GM21447 (cell line): ENCODE data around the gene PPM1G.
A peak's percentile ranks its signal among the peaks of the same experiment; 100 is the strongest.
"Not testable (repeated sequence)": the region's sequence is repeated elsewhere in the genome, so short reads cannot be mapped to it uniquely, and the experiment has no call there.

Source experiments
- ATAC-seq: cut with Tn5 transposase; IDR thresholded peaks from one replicate; pipeline ENCODE4 v1.9.1; 2021; ENCODE audit not compliant: unreplicated experiment

PPM1G gene

DNA sequence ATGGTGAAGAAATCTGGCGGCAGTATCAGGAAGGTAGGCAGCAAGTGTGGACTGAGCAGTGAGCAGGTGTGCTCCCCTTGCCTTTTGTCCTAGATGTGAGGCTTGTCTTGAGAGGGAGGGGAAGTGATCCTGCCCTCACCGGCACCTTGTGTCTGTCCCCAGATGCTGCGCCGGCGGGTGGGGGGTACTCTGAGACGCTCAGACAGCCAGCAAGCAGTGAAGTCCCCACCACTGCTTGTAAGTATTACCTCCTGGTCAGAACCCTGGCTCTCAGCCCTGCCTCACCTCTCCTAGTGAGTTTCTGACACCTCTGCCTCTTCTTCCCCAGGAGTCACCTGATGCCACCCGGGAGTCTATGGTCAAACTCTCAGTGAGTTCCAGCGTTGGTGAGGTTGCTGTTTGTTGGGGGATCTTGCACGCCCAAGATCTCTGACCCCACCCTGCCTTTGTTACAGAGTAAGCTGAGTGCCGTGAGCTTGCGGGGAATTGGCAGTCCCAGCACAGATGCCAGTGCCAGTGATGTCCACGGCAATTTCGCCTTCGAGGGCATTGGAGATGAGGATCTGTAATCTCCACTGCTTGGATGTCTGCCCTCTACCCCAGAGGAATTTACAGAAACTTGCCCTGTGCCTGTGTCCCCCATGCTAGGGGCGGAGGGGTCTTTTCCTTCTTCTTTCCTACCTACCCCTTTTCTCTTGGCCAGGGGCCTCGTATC, 33.1 kb downstream of the PPM1G start:
- no peak for ATAC-seq

GRCh38 chr2:27375513-27376099, 33.8 kb downstream of the PPM1G start:
- ATAC-seq: no peak

GRCh38 chr2:27373567-27373966, 35.8 kb downstream of the PPM1G start:
- ATAC-seq: no peak

GRCh38 chr2:27372937-27373336, 36.5 kb downstream of the PPM1G start:
- ATAC-seq: no peak

DNA sequence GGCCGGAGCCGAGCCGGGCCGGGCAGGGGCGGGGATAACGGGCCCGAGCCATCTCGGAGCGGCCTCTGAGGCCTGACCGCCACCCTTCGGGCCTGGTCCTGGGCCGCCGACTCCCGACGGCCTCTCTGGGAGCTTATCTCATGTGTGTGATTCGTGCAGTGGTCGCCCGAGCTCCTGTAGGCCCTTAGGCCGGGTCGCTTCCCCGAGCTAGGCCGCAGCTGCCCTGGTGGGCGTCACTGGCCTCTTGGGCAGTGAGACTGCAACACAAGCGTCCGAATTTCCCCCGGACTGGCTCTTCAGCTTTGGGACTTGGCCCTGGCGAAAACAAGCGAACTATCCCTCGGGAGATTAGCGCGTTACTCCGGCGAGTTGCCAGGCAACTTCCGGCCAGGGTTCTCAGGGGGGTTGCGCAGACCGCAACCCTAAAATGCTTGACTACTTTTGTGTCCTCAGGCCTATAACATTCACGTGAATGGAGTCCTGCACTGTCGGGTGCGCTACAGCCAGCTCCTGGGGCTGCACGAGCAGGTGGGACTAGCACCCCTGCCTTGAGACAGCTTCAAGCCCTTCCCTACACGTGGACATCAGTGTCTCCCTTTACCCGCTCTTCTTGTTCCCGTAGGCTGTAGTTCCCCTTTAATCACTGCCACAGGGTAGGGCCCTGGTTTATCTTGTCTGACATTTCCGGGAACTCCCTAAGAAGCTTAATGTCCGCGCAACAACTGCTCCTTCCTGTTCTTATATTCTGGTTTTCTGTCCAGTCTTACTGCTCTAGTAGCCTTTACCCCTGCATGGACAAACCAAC, 38.4 kb downstream of the PPM1G start:
- peak; percentile 32 for ATAC-seq

- peak; percentile 83 for ATAC-seq
These were observed 39.2 kb downstream of the PPM1G start, which contains the start of the genes EIF2B4 and SNX17 for GRCh38 chr2:27370026-27370815. Gene EIF2B4 (minus strand): TSS chr2:27370338. CDS start chr2:27370314, 24 bp downstream. Gene SNX17 (plus strand): TSS chr2:27370616. CDS start chr2:27370744, 128 bp downstream.

DNA sequence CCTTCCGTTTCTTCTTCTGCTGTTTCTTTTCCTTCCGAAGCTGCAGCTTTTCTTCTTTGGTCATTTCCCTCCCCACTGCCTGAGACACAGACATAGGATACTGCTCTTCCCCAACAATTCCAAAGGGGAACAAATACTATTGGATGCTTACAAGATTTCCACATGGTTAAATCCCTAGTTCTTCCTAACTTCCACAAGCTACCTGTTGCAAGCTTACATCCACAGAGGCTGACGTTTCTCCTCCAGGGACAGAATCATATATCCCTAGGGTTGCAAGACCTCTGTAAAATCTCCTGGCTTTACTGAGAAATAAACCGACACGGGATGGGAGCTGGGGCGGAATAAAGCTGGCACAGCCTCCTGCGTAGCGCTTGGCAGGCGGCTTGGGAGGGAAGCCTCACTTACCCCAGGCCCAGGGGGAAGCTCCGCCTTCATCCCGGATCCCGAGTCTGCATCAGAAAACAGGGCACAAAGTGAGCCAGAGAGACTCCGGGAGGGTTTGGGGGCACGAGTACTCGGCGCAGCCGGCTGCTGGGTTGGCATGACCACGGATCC, 39.8 kb downstream of the PPM1G start:
- peak; percentile 3 for ATAC-seq

DNA sequence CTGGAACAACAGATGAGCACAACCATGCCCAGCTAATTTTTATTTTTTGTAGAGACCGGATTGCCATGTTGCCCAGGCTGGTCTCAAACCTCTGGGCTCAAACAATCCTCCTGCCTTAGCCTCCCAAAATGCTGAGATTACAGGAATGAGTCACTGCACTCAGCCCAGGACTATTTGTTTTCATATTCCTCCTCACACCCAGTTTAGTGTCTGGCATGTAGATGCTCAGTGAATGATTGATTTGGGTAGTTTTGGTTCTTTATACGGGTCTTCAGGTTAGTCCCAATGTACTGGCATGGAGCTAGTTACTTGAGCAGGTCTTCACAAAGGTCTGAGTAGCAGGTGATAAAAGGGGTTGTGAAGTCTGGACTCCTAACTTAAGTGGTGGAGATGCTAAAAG, 45.5 kb downstream of the PPM1G start:
- ATAC-seq: no peak

GRCh38 chr2:27362678-27363420, 46.5 kb downstream of the PPM1G start:
- ATAC-seq: no peak

- ATAC-seq: peak; percentile 88
These were observed 52.8 kb downstream of the PPM1G start, which contains the start of gene GTF3C2 for GRCh38 chr2:27356382-27357181. Gene GTF3C2 (minus strand): TSS chr2:27356764. CDS start chr2:27343554, 13,210 bp downstream.

- peak; percentile 39 for ATAC-seq
These were observed 53.4 kb downstream of the PPM1G start for GRCh38 chr2:27356056-27356381.

DNA sequence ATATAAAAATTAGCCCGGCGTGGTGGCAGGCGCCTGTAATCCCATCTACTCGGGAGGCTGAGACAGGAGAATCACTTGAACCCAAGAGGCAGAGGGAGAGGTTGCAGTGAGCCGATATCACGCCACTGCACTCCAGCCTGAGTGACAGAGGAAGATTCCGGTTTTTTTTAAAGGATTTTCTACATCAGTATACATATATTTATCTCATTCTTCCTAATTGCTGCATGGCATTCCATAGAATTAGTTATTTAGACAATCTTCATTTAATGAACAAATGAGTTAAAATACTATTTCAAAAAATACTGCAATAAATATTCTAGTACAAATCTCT, 54.8 kb downstream of the PPM1G start:
- ATAC-seq: no peak

DNA sequence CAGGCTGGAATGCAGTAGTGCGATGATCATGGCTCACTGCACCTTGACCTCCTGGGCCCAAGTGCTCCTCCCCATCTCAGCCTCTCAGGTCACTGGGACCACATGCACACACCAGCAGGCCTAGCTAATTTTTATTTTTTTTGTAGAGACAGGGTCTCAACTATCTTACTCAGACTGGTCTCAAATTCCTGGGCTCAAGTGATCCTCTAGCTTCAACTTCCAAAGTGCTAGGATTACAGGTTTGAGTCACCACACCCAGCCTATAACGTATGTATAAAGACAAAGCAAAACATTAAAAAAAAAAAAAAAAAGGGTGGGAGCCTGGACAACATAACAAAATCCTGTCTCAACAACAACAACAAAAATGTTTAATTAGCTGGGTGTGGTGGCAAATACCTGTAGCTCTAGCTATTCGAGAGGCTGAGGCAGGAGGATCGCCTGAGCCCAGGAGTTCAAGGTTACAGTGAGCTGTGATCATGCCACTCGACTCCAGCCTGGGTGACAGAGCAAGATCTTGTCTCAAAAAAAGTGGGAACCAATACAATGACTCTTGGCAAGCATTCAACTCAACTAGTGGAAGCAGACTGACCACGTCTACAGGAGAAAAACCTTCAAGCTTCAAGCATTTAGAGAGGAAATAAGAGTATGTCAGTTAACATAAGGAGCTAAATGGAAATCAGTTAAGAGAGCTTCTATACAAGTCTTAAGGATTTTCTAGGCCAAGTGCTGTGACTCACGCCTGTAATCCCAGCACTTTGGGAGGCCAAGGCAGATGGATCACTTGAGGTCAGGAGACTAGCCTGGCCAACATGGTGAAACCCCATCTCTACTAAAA, 55.4 kb downstream of the PPM1G start:
- no peak for ATAC-seq

DNA sequence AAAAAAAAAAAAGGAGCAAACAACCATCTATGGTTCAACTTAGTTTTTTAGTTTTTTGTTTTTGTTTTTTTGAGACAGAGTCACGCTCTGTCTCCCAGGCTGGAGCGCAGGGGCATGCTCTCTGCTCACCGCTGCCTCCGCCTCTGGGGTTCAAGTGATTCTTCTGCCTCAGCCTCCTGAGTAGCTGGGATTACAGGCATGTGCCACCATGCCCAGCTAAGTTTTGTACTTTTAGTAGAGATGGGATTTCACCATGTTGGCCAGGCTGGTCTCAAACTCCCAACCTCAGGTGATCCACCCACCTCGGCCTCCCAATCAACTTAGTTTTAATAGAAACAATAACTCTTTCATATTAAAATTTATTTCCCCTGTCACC, 56.0 kb downstream of the PPM1G start:
- not testable (repeated sequence) for ATAC-seq

DNA sequence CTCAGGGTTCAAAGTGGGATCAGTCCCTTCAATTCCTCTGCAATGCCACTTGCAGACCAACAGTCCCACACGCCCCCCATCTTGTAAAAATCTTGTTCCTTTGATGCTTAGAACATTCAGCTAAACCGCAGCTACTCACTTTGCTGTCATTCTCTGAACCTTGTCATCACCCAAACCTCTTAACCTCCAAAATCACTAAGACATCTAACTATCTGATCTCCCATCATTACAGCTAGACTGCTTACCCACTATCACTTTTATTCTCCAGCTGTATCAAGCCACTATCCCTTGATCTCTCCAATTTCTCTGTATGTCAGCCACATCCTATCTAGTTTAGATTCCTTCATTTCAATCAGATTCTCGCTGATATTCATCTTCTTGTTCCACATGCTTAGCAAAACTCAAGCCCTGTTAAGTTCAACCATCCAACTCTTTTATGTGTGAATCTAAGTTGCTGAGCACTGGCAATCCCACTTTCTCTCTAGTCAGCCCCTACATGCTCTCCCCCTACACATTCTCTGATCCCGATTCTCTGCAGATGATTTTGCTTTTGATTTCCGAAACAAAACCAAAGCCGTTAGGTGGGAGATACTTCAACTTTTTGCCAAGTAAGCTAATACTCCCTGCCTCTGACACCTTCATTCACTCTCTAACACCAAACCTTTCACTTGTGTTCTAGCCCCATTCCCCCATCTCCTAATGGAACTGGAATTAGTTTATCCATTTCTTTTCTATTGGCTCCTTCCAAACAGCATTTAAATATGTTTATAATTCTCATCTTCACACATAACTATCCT, 57.4 kb downstream of the PPM1G start:
- no peak for ATAC-seq

- no peak for ATAC-seq
These were observed 59.2 kb downstream of the PPM1G start for GRCh38 chr2:27350106-27350693.

DNA sequence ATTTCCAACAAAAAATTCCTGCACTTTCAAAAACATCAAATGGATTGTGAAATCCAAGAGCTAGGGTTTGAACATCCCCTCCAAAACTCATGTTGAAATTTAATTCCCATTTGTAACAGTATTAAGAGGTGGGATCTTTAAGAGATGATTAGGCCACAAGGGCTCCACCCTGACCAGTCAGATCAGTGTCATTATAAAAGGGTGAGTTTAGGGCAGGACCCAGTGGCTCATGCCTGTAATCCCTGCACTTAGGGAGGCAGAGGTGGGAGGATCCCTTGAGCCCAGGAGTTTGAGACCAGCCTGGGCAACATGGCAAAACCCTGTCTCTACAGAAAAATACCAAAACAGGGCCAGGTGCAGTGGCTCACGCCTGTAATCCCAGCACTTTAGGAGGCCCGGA, 61.8 kb downstream of the PPM1G start:
- no peak for ATAC-seq
